CD4-positive, alpha-beta T cell (primary cell): ENCODE results near the gene DOK3. TPM values are rescaled to one million over a fixed set of nuclear protein-coding genes. Genes with fewer than 3 reads are reported as not detected.

Experiments
- ATAC-seq: fragments of 200-7000 bp; cut with Tn5 transposase; one replicate; pipeline ENCODE4 v1.10.0; 2022; ENCODE audit warnings: mild to moderate bottlenecking; ENCODE audit not compliant: poor library complexity
- CTCF ChIA-PET: fragments of 350-600 bp; sonication (Branson Sonifier 250); formaldehyde crosslinking; loops from one replicate; lab custom pipeline; 2021; ENCODE audit warnings: antibody characterized with exemption, inconsistent platforms; lab: Charles Lee
- POLR2A ChIA-PET: fragments of 350-600 bp; sonication (Branson Sonifier 250); formaldehyde crosslinking; loops from one replicate; lab custom pipeline; 2021; ENCODE audit warnings: antibody characterized with exemption, inconsistent platforms; lab: Charles Lee
- DNase-seq, 14 experiments: peaks; one replicate each; pipeline ENCODE4 v3.0.0-alpha.2; 2013 to 2020; ENCODE audit warnings: mixed read lengths in 2 of 14
- H3K27ac ChIP-seq, 2 donors: one replicate each; pipeline versions ENCODE4 v1.5.1 to v1.7.0; 2013; ENCODE audit warnings: low read length in 2 of 2, low read depth in 1 of 2, mild to moderate bottlenecking in 1 of 2
- H3K27me3 ChIP-seq, 2 experiments: 1 replicate in 1 of 2; 2 replicates in 1 of 2; pipeline versions ENCODE4 v1.6.1 to v1.7.0; 2013; ENCODE audit warnings: low read length in 2 of 2, control low read depth in 1 of 2, mild to moderate bottlenecking in 1 of 2, moderate library complexity in 1 of 2; ENCODE audit not compliant: insufficient read depth in 2 of 2, control insufficient read depth in 1 of 2
- H3K36me3 ChIP-seq: one replicate; pipeline ENCODE4 v1.6.1; 2013; ENCODE audit warnings: low read length, control low read depth; ENCODE audit not compliant: insufficient read depth
- H3K4me1 ChIP-seq: one replicate; pipeline ENCODE4 v1.6.1; 2013; ENCODE audit warnings: low read length, control low read depth; ENCODE audit not compliant: insufficient read depth
- H3K4me3 ChIP-seq: one replicate; pipeline ENCODE4 v1.5.1; 2013; ENCODE audit warnings: mild to moderate bottlenecking, low read length, moderate library complexity
- H3K9me3 ChIP-seq, 2 experiments: 1 replicate in 1 of 2; 2 replicates in 1 of 2; pipeline versions ENCODE4 v1.6.1 to v1.7.0; 2013; ENCODE audit warnings: low read length in 2 of 2, mild to moderate bottlenecking in 2 of 2, control low read depth in 1 of 2, moderate library complexity in 1 of 2; ENCODE audit not compliant: control insufficient read depth in 1 of 2, insufficient read depth in 1 of 2
- H3K27ac Mint-ChIP-seq: one replicate; pipeline ENCODE4 v1.8.0; 2020; ENCODE audit warnings: mixed read lengths
- H3K27me3 Mint-ChIP-seq: one replicate; pipeline ENCODE4 v1.8.0; 2021; ENCODE audit warnings: mixed read lengths
- H3K36me3 Mint-ChIP-seq: one replicate; pipeline ENCODE4 v1.8.0; 2021; ENCODE audit warnings: low read depth, mixed read lengths
- H3K4me1 Mint-ChIP-seq: one replicate; pipeline ENCODE4 v1.8.0; 2021; ENCODE audit warnings: low read depth, mixed read lengths
- H3K4me3 Mint-ChIP-seq: one replicate; pipeline ENCODE4 v1.8.0; 2020; ENCODE audit warnings: mild to moderate bottlenecking, mixed read lengths
- H3K9me3 Mint-ChIP-seq: one replicate; pipeline ENCODE4 v1.8.0; 2020; ENCODE audit warnings: mixed read lengths
- CTCF ChIP-seq: fragments of 200-600 bp; IDR thresholded peaks from one replicate; pipeline ENCODE4 v1.8.0; 2022; ENCODE audit warnings: antibody characterized with exemption, mild to moderate bottlenecking
- intact Hi-C, 2 experiments: fragments of 100-400 bp; cut with DNase I in 1 of 2; cut with micrococcal nuclease in 1 of 2; formaldehyde crosslinking; loops; one replicate each; pipeline versions ENCODE4 v1.15.1 to v1.9.0; 2023 to 2025; cut with DNase I, micrococcal nuclease
- total RNA-seq, 174 experiments: library from RNA in 2 of 174; stranded (reverse) in 2 of 174; gene quantifications; one replicate each; pipeline ENCODE4 v1.2.3 and lab custom pipeline; 2021 to 2026

Gene DOK3
- total RNA-seq, 2 experiments from 2014 or later: 1.3 to 1.4 TPM

- ChIA-PET POLR2A (interaction anchor here (1.9 kb wide), 1 partner anchor 30 kb away, joined by 5 read pairs; no protein-coding TSS in a partner anchor), CTCF (interaction anchor here (1.0 kb wide), 1 partner anchor 104 kb away, joined by 3 read pairs; no protein-coding TSS in a partner anchor)
- no peak overlapping the region for H3K27ac Mint-ChIP-seq
- Histone ChIP-seq H3K27me3 (no peaks in the 10 kb centered on the region), H3K36me3 (peaks cover 35% of the 10 kb centered on the region), H3K27ac (no peak overlapping the region), H3K4me1 (peaks cover 17% of the 10 kb centered on the region), H3K4me3 (peak overlapping the region; percentile 42), H3K9me3 (no peaks in the 10 kb centered on the region)
- intact Hi-C loops: no loop called here
- no peak for ATAC-seq
- no peaks in the 10 kb centered on the region for H3K4me1 Mint-ChIP-seq
- H3K9me3 Mint-ChIP-seq: no peaks in the 10 kb centered on the region
- no peaks in the 10 kb centered on the region for H3K27me3 Mint-ChIP-seq
- H3K4me3 Mint-ChIP-seq: no peak overlapping the region
- no peak for DNase-seq
- no peak for TF ChIP-seq CTCF
- H3K36me3 Mint-ChIP-seq: peaks cover 31% of the 10 kb centered on the region
Measured at GRCh38 chr5:177508837-177509236, 789 bp downstream of the DOK3 start.

DNA sequence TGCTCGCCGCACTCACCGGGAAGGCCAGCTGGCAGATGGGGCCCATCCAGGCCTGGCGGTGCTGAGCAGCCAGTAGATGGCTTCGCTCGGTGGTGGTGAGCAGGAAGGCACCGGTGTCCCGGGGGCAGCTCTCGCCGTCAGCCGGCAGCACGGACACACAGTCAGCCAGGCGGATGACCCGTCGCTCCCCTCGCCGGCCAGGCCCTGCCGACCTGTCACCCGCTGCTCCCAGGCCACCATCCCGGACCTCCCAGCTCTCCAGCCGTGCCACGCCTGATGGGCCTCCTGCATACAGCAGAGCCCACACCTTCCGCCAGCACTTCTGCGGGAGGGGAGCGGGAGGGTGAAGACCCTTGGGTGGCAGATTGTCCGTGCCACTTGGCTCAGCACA lies 1.4 kb downstream of the DOK3 start:
- H3K27ac Mint-ChIP-seq: no peak overlapping the region
- no peak for TF ChIP-seq CTCF
- Histone ChIP-seq H3K36me3 (peaks cover 29% of the 10 kb centered on the region), H3K9me3 (no peaks in the 10 kb centered on the region), H3K27me3 (no peaks in the 10 kb centered on the region), H3K4me3 (peak overlapping the region; percentile 42), H3K4me1 (peaks cover 17% of the 10 kb centered on the region), H3K27ac (no peak overlapping the region)
- POLR2A ChIA-PET: interaction anchor here (1.9 kb wide), 1 partner anchor 29 kb away, joined by 5 read pairs; no protein-coding TSS in a partner anchor
- H3K9me3 Mint-ChIP-seq: no peaks in the 10 kb centered on the region
- no peak overlapping the region for H3K4me3 Mint-ChIP-seq
- intact Hi-C loops: no loop called here
- peak in 1 of 14 experiments; percentile 30 for DNase-seq
- CTCF ChIA-PET: interaction anchor here (1.0 kb wide), 1 partner anchor 104 kb away, joined by 3 read pairs; no protein-coding TSS in a partner anchor
- H3K27me3 Mint-ChIP-seq: no peaks in the 10 kb centered on the region
- no peaks in the 10 kb centered on the region for H3K4me1 Mint-ChIP-seq
- no peak for ATAC-seq
- peaks cover 25% of the 10 kb centered on the region for H3K36me3 Mint-ChIP-seq

DNA sequence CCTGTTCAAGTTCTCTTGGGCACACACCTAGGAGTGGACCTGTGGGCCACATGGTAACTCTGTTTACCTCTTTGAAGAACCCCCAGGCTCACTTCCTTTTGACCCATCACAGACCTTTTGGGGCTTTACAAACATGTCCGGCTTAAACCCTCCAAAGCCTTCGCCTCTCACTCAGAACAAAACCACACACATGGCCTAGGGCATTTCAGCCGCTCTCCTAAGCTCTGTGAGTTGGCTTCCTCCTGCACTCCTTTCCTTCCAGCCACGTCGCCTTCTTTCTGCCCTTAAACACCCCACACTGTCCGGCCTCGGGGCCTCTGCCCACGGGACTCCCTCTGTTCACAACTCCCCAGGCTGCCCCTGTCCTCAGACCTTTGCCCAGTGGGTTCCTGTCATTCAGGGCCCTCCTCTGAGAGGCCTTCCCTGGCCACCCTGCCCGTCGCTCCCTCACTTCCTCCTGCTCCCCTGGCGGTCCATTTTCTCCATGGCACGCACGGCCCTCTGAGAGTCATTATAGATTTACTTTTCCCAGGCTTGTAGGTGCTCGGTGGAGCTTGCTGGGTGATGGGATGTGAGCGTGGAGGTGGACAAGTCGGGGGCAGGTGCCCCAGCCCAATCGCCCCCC lies 1.9 kb downstream of the DOK3 start:
- H3K4me1 Mint-ChIP-seq: no peaks in the 10 kb centered on the region
- Histone ChIP-seq H3K4me1 (peaks cover 17% of the 10 kb centered on the region), H3K4me3 (peak overlapping the region; percentile 42), H3K36me3 (peaks cover 24% of the 10 kb centered on the region), H3K9me3 (no peaks in the 10 kb centered on the region), H3K27ac (no peak overlapping the region), H3K27me3 (no peaks in the 10 kb centered on the region)
- DNase-seq: peak in 1 of 14 experiments; percentile 35
- CTCF ChIA-PET: no interaction called here
- no peak overlapping the region for H3K27ac Mint-ChIP-seq
- peaks cover 20% of the 10 kb centered on the region for H3K36me3 Mint-ChIP-seq
- POLR2A ChIA-PET: interaction anchor here (1.9 kb wide), 1 partner anchor 29 kb away, joined by 5 read pairs; no protein-coding TSS in a partner anchor
- no peak overlapping the region for H3K4me3 Mint-ChIP-seq
- no peak for TF ChIP-seq CTCF
- H3K9me3 Mint-ChIP-seq: no peaks in the 10 kb centered on the region
- intact Hi-C loops: no loop called here
- no peaks in the 10 kb centered on the region for H3K27me3 Mint-ChIP-seq
- ATAC-seq: no peak
